ENCODE data around the gene FSD1.
A peak's percentile ranks its signal among the peaks of the same experiment; 100 is the strongest.
"Not testable (repeated sequence)": the region's sequence is repeated elsewhere in the genome, so short reads cannot be mapped to it uniquely, and the experiment has no call there.

FSD1 gene

GRCh38 chr19:4347521-4347920 lies 43.1 kb downstream of the FSD1 start:
- DNase-seq = no peak

- DNase-seq = not testable (repeated sequence)
Observed at GRCh38 chr19:4349225-4349624, 44.8 kb downstream of the FSD1 start.

GRCh38 chr19:4350111-4350510 lies 45.7 kb downstream of the FSD1 start:
- no peak for DNase-seq

- DNase-seq = no peak
Observed at GRCh38 chr19:4350726-4351125, 46.3 kb downstream of the FSD1 start.

DNA sequence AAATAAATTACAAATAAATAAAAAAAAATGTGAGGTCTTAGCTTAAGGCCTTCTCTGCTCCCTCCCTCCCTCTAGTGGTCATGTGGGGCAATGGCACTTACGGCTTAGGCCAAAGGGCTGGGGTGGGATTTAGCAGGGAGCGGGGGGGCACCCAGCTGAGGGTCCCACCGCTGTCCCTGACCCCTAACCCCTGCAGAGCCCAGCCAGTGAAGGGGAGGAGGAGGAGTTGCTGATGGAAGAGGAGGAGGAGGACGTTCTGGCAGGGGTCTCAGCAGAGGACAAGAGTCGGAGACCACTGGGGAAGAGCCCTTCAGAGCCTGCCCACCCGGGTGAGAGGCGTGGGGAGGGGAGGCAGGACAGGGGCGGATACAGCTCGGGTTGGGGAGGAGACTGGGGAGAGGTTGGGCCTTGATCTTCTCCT lies 48.3 kb downstream of the FSD1 start:
- peak; percentile 16 for DNase-seq

DNA sequence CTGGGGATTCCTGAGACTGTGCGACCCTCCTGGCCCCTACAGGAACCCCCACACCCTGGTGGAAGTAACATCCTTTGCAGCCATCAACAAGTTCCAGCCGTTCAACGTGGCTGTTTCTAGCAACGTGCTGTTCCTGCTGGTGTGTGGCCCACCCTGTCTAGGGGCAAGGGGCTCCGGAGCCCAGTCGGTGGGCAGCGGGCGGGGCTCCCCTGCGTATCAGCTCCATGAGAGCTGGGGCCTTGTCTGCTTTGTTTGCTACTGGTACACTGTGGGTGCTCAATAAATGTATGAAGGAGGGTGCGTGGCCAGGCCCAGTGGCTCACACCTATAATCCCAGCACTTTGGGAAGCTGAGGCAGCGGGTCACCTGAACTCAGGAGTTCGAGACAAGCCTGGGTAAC lies 49.9 kb downstream of the FSD1 start:
- DNase-seq = no peak

DNA sequence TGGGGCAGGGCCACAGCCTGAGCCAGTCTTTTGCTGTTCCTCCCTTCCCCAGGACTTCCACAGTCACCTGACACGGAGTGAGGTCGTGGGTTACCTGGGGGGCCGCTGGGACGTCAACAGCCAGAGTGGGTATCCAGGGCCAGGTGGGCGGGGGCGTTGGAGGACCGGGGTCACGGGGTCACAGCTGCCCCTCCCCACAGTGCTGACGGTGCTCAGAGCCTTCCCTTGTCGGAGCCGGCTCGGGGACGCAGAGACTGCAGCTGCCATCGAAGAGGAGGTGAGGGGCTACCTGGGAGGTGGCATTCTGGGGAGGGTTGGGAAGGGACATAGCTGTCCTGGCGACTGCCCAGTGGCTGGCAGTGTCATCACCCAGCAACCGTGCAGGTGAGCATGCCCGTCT lies 50.5 kb downstream of the FSD1 start:
- DNase-seq = no peak

GRCh38 chr19:4357095-4357797 lies 52.8 kb downstream of the FSD1 start:
- DNase-seq = no peak

- DNase-seq = no peak
Observed at GRCh38 chr19:4357921-4358326, 53.5 kb downstream of the FSD1 start.

DNA sequence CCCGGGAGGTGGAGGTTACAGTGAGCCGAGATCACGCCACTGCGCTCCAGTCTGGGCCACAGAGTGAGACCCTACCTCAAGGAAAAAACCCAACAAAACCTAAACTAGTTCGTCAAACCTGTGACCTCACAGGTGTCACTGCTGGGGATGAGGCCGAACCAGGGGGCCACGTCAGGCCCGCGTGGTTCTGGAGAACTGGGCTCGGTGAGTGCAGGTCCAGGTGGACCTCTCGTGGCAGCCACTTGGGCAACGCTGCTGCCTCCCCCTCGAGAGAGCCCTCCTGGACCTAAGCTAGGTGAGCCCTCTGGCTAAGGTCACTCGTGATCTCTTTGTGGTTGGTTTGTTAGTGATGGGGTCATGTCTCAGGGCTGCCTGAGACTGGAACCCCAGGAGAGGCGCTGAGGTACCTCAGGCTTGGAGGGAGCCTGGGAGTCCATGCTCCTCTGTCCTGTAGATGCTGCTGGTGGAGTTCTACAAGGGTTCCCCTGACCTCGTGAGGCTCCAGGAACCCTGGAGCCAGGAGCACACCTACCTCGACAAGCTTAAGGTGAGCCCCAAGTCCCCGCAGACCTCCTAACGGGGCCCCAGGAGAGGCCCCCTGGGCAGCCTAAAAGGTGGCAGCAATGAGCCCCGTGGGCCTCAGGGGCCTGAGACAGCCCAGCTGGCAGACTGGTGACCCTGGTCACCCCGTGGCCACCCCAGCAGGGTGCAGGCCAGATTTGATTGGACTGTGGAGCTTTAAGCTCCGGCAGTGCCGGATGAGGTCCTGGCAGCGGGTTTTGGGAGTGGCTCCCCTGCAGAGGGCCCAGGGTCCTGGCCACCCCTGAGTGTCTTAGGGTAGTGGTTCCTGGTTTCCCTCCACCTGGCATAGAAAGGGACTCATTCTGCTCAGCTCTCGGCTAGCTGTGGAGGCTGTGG lies 54.6 kb downstream of the FSD1 start:
- DNase-seq = no peak

DNA sequence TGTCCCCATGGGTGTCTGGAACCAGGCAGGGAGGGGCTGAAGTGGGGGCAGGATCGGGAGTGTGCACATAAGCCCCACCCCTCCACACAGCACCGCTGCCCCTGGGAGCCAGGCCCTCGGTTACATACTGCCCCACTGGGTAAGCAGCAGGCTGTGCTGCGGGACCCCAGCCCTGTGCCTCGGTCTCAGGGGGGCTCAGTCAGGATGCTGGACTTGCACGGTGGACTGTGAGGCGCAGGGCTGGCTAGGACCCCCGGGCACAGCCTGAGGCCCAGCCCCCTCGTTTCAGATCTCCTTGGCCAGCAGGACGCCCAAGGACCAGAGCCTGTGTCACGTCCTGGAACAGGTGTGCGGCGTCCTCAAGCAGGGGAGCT lies 55.2 kb downstream of the FSD1 start:
- DNase-seq = no peak

DNA sequence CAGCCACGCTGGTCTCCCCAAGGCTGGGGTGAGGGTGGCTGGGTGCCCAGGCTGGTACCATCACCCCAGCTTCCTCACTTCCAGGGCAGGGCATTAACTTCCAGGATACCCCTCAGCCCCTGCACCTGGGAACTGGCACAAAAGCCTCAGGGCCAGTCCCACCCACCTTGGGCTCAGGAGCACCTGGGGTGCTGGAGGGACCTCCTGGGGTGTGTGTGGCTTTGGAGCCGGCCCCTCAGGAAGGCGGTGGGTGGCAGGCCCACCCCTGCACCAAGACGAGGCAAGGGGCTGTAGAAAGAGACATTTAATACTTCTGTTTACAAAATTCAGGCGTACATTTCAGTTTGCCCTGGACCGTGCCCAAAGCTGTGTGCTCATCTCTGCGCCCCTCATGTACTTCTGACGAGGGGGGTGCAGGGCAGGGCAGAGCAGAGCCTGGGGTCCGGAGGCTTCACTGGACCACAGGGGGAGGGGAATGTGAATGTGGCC lies 55.7 kb downstream of the FSD1 start:
- no peak for DNase-seq

DNA sequence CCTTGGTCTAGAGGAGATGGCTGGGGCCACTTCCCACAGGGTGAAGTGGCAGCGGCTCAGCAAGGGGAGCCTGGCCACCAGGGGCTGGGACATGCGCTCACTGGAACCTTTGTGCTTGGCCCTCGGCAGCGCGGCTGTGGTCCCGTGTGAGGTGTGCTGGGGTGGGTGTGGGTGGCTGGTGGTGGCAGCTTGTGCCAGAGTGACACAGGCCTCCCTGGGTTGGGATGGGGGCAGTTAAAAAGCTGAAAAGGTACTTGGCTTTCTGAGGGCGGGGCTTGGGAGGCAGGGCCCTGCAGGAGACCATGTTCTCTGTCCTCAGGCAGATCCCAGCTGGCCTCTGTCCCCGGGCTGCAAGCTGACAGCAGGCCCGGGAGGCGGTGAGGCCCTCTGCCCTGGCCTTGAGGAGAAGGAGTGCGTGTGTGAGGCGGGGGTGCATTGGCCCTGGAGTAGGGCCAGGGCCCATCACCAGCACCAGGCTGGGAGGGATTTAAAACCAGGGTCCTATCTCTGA lies 56.3 kb downstream of the FSD1 start:
- DNase-seq = no peak

DNA sequence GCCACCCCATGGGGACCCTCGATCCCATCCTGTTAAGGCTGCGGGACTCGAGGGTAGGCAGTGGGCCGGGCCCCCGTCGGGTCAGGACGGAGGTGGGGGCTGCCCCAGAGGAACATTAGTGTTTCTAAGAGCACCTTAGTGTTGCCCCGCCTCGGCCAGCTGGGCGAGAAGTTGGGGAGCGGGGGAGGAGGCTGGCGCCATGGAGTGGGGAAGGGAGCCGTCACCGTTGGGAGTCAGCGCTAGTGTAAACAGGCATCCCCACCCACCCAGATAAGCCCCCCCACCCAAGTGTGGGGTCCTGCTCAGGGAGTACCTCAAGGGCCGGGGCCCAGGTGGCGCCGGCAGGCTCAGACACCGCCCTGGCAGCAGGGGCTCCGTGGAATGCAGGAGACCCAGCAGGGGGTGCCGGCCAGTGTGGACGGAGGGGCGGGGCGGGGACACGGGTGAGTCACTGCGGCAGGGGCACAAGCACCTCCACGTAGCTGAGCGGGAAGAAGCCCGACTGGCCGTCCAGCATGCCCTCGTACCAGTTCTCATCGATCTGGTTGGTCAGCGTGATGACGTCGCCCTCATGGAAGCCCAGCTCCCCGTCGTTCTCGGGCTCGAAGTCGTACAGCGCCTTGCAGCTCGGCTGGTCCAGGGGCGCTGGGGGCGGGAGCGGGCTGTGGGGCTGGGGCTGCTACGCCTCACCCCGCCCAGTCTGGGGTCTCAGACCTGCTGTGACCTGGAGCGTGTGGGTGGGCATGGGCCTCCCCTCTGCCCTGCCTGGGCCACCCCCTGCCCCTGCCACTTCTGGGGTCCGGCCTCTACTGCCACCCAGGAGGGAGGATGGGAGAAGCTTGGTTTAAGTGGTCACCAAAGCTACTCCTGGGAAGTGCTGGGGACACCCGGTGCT lies 57.0 kb downstream of the FSD1 start:
- no peak for DNase-seq

- no peak for DNase-seq
Observed at GRCh38 chr19:4362101-4362828, 57.9 kb downstream of the FSD1 start.

GRCh38 chr19:4362831-4363545 lies 58.6 kb downstream of the FSD1 start:
- no peak for DNase-seq

- DNase-seq = no peak
Observed at GRCh38 chr19:4363571-4364304, 59.3 kb downstream of the FSD1 start.

DNA sequence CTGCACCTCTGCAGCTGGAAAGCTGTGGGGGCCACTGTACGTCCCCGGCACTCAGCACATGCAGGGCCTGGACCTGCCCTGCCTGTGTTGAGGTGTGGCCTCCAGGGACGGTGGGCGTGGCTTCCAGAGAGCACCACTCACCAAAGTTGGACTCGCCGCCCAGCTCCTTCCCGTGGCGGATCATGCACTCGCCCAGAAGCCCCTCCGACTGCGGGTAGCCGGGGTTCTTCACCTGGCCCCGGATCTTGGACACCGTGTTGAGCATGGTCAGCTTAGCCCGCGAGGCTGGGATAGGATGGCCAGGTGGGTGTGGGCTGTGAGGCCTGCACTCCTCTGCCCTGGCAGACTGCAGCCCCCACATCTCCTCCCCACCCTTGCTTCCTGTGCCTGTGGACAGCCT lies 60.9 kb downstream of the FSD1 start:
- no peak for DNase-seq

DNA sequence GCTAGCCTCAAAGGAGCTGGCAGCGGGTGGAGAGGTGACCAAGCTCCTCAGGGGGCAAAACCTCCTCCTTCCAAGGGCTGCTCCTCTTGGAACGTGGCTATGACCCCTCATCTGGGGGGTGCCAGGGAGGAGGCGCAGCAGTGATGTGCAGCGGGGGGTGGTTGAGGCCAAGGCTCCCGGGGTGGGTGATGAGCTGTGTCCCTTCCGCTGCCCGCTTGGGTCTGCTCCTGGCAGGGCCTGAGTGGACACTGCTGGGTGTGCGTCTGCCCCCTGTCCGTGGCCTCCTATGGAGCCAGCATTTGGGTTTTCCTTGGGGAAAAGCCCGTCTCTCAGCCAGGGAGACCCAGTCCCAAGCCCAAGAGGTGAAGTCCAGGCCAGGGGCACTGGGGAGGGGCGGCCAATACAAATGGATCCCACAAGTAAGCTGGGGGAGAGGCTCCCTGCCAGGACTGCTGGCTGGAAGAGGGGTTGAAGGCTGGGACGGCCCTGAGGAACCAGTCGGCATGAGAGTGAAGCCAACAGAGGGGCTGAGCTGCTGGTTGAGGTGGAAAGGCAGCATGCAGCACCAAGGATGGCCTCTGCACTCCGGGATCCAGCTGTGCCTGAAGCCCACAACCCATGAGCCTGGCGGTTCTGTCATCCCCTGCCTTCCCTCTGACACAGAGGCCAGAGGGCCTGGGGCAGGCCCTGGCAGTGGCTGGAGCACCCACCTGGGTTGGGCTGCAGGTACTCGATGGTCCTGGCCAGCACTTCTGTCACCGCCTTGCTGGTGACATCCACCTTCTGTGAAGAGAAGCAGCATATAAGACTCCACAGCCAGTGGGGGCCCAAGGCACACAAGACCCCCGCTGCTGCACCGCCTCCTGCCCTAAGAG lies 61.6 kb downstream of the FSD1 start:
- DNase-seq = no peak
